Esophagus mucosa (tissue), 1 donor: ENCODE measurements around the gene CSK. TPM values are rescaled to one million over a fixed set of nuclear protein-coding genes. Genes with fewer than 3 reads are reported as not detected.
"Not testable (repeated sequence)": the region's sequence is repeated elsewhere in the genome, so short reads cannot be mapped to it uniquely, and the experiment has no call there.

Source experiments
- ATAC-seq: fragments of 200-7000 bp; cut with Tn5 transposase; one replicate; pipeline ENCODE4 v1.9.1; 2020
- total RNA-seq: library from RNA; stranded (reverse); gene quantifications from one replicate; pipeline ENCODE4 v1.2.4, GENCODE V29; 2023
- donor health status: DM: yes; HTN: yes; CAD: no.

The CSK gene
- 77.1 TPM for total RNA-seq

GRCh38 chr15:74781431-74782258 is at the start of gene CSK:
Gene CSK (plus strand): TSS chr15:74782080. CDS start chr15:74798298, 16,218 bp downstream.
- peak; percentile 60 for ATAC-seq

GRCh38 chr15:74732846-74733245 is 49.0 kb upstream of the CSK start:
- peak; percentile 35 for ATAC-seq

- no peak for ATAC-seq
Observed at GRCh38 chr15:74733269-74733668, 48.6 kb upstream of the CSK start.

GRCh38 chr15:74735305-74735704 is 46.6 kb upstream of the CSK start:
- ATAC-seq: no peak

- not testable (repeated sequence) for ATAC-seq
Observed at GRCh38 chr15:74738239-74738638, 43.6 kb upstream of the CSK start.

GRCh38 chr15:74742422-74742821 is 39.5 kb upstream of the CSK start:
- no peak for ATAC-seq

GRCh38 chr15:74746389-74746788 is 35.5 kb upstream of the CSK start:
- ATAC-seq: no peak

- ATAC-seq: peak; percentile 35
Observed at GRCh38 chr15:74748322-74748946, 33.4 kb upstream of the CSK start, which contains the start of gene CYP1A2. Gene CYP1A2 (plus strand): TSS chr15:74748845. CDS start chr15:74749739, 894 bp downstream.

- no peak for ATAC-seq
Observed at GRCh38 chr15:74749832-74750231, 32.0 kb upstream of the CSK start.

- no peak for ATAC-seq
Observed at GRCh38 chr15:74750751-74751150, 31.1 kb upstream of the CSK start.

- no peak for ATAC-seq
Observed at GRCh38 chr15:74752011-74752410, 29.9 kb upstream of the CSK start.

- no peak for ATAC-seq
Observed at GRCh38 chr15:74752531-74752930, 29.3 kb upstream of the CSK start.

- ATAC-seq: no peak
Observed at GRCh38 chr15:74754593-74755215, 27.2 kb upstream of the CSK start.

GRCh38 chr15:74758736-74759135 is 23.1 kb upstream of the CSK start:
- no peak for ATAC-seq

GRCh38 chr15:74762791-74763150 is 19.1 kb upstream of the CSK start:
- no peak for ATAC-seq

- peak; percentile 57 for ATAC-seq
Observed at GRCh38 chr15:74763416-74763815, 18.5 kb upstream of the CSK start.

- ATAC-seq: no peak
Observed at GRCh38 chr15:74767167-74768098, 14.4 kb upstream of the CSK start.

GRCh38 chr15:74768099-74768770 is 13.6 kb upstream of the CSK start:
- no peak for ATAC-seq

- peak; percentile 28 for ATAC-seq
Observed at GRCh38 chr15:74768771-74769342, 13.0 kb upstream of the CSK start.

GRCh38 chr15:74769463-74770025 is 12.3 kb upstream of the CSK start:
- ATAC-seq: no peak
